SK-MEL-5 (cell line): ENCODE results near the gene RRH. TPM values are rescaled to one million over a fixed set of nuclear protein-coding genes. Genes with fewer than 3 reads are reported as not detected.
A peak's percentile ranks its signal among the peaks of the same experiment; 100 is the strongest.
"Not testable (repeated sequence)": the region's sequence is repeated elsewhere in the genome, so short reads cannot be mapped to it uniquely, and the experiment has no call there.

Experiments
- DNase-seq: peaks from one replicate; pipeline ENCODE4 v3.0.0-alpha.2; 2016; ENCODE audit warnings: low read depth, low spot score
- in situ Hi-C: cut with HindIII; loops from 2 replicates; pipeline ENCODE4 v1.10.0; 2016; ENCODE audit warnings: low sequenced_read_pairs, high pct_unique_total_duplicates, low pct_unique_long_range_greater_than_20kb
- polyA plus RNA-seq, 2 experiments: library from polyadenylated mRNA; depleted of rRNA; stranded (reverse); fragments of >200 nt; gene quantifications; 2 replicates each; pipeline ENCODE4 v1.2.3, GENCODE V29; 2015
- total RNA-seq: library from RNA; depleted of rRNA; stranded (reverse); fragments of >200 nt; shearing (Covaris generic); gene quantifications from 2 replicates; pipeline ENCODE4 v1.2.3, GENCODE V29; 2014; rRNA removed

RRH gene, protein sequence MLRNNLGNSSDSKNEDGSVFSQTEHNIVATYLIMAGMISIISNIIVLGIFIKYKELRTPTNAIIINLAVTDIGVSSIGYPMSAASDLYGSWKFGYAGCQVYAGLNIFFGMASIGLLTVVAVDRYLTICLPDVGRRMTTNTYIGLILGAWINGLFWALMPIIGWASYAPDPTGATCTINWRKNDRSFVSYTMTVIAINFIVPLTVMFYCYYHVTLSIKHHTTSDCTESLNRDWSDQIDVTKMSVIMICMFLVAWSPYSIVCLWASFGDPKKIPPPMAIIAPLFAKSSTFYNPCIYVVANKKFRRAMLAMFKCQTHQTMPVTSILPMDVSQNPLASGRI
- total RNA-seq = not detected in 2 replicates
- not detected in 2 replicates for polyA plus RNA-seq (2015; cell fraction: cytosol; rRNA removed)
- 0.26 and 0.56 TPM in 2 replicates for polyA plus RNA-seq (2015; cell fraction: nucleus; rRNA removed)

DNA sequence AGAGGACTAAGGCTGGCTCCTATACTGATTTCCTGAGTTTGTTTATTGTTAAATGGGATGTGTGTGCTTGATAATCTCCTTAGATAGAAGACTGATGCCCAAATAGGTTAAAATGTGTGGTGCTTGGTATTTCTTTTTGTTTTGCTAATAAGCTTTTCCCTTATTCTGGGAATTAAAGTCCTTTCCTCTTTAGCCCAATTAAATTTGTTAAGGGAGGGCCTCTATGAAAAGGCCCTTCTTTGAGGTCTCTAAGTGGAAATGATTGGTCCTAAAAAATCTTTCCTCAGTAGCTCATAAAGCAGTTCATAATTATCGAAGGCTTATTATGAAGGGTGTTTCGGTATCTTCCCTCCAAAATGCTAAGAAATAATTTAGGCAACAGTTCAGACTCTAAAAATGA, at the start of gene RRH:
Gene RRH, plus strand, starts transcription at position 301 of the 400 bp plus-strand sequence. Its CDS starts 56 bp downstream, at position 357.
- no peak for DNase-seq
- in situ Hi-C loops = no loop called here

DNA sequence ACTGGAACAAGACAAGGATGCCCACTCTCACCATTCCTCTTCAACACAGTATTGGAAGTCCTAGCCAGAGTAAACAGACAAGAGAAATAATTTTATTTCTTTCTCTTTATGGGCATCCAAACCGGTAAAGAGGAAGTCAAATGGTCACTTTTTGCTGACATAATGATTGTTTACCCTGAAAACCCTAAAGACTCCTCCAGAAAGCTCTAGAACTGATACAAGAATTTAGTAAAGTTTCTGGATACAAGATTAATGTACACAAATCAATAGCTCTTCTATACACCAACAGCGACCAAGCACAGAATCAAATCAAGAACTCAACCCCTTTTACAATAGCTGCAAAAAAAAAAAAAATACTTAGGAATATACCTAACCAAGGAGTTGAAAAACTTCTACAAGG, 45.7 kb upstream of the RRH start:
- in situ Hi-C loops, DNase-seq: not testable (repeated sequence)

DNA sequence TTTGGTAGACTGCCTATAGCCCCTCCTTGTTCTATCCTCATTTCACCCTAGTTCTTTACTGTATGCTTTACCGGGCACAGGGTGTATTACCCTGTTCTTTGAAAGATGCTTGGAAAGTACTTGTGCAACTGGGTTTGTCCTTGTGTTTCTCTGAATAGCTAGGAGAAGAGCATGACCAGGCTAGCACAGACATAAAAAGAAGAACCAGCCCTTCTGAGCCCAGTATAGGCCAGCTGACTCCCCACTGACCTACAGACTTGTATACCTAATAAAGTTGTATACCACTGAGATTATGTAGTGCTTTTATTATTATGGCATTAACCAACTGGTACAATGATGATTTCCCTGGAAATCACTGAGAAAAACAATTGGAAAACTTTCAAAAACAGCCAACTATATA, 40.9 kb upstream of the RRH start:
- in situ Hi-C loops = no loop called here
- no peak for DNase-seq

DNA sequence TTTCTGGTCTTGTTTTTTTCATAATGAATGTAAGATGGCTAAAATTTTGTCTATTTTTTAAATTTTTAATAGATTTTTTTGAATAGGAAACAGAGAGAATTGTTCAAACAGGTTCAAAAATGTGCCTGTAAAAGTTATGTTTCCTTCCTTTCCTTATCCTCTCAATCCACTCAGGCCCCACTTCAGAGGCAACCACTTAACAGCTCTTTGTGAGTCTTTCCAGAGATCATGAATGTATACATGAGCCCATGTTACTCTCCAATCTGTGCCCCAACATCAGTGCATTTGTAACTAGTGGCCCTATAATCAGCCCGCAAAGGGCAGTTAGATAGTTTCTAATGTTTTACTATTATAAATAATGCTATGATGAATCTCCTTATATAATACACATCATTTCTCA, 40.0 kb upstream of the RRH start:
- in situ Hi-C loops = no loop called here
- DNase-seq = no peak

DNA sequence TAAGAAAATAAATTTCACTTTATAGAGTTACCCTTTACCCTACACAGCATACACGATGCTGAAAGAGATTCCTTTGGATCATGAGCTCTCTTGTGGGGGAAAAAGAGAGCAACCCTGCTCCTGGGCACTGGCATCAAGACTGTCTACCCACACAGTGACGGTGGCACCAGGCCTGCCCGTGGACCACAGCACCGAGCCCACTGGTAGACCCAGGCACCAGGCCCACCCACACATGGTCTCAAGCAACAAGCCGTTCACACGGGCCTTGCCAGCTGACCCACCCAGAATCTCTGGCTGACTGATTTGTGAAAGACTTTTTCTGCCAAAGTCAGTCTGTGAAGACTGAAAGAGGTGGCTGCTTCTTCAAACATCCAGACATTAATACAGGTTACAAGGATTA, 32.7 kb upstream of the RRH start:
- no peak for DNase-seq
- in situ Hi-C loops = no loop called here

DNA sequence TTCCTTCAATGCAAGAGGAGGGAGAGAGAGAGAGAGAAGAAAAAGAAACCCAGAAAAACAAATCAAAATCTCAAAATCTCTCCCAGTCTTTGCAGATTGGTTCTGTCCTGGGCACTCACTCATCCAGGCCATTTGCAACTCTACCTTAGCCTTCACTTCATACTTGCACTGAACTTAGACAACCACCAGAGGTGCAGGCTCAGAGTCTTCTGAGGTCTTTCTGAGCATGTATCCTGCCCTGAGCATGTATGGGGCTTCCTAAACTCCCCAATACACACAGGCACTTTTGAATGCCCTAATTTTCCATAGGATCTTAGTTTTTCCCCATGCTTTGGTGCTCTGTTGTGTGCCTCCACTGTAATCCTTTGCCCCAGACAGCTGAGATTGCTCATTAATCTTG, 28.9 kb upstream of the RRH start:
- DNase-seq = no peak
- in situ Hi-C loops = no loop called here

DNA sequence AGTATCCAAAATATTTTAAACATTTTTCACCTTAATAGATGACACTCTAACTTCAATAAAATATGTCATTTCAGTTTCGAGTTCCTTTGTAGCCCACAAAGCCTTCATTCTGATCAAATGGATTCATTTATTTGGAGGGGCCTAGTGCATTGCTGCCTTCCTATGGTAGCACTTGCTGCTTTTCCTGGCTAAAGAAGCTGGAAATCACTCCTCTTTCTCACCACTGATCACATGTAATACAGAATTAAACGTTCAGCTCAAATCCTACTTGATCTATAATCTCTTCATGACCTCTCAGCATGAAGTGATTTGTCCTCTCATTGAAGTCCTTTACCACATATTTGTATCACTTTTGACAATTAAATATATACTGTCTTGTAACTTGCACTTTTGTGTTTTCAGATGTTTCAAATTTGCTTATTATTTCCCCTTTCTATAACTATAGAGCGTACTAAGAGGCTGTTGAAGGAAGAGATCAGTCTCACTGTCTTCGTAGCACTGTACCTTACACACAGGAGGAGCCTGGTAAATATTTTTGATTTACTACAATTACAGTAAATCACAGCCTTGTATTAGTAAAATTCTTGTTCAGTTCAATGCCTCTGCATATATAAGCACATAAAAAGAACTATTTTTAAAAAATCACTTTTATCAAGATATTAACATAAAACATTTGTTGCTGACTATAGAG, 26.5 kb upstream of the RRH start:
- in situ Hi-C loops = no loop called here

DNA sequence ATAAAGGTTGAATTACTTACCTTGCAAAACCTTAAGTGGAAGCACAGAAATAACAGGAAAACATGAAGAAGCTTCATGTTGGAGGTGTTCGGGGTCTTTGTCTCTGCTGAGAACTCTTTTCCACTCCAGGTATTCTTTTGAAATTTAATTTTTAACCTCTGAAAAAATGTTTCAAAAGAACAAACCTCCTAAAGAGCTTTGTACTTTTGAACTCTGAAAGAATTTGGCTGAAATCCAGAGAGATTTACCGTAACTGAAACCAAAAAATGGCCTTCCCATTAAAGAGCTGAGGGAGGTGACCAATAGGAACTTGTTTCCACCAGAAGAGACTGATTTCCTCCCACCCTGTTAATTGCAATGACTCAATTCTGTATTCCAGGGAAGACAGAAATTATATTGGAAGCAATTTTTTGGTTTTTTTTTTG, 25.9 kb upstream of the RRH start, which contains the start of gene CFI:
Gene CFI, minus strand, starts transcription at position 105 of the 425 bp plus-strand sequence. Its CDS starts 28 bp downstream, at position 77.
- no peak for DNase-seq
- in situ Hi-C loops = no loop called here

More for the DNA sequence above, 26.5 kb upstream of the RRH start:
- no peak for DNase-seq

DNA sequence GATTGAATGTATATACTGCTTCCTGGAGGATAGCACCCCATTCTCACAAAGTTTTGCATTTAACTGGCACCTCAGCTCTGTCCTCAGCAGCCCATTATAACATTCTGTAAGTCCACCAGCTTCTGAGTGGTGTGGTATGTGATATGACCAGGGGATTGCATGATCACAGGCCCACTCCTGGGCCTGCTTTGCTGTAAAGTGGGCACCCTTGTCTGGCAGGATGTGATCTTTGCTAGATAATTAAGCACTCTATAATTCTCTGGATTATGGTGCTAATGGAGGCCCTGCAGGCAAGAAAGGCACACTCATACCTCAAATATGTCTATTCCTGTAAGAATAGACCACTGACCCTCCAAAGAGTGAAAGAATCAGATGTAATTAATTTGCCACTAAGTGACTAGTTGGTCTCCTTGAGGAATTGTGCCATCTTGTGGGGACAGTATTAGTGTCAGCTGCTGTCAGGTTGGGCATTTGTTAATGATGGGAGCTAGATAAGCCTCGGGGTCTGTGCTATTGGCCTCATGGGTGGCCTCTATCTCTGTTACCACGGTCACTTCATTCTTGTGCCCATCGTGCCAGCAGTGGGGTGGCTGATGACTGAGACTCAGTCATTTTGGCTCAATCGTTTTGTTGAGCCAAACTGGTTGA, 23.7 kb upstream of the RRH start:
- peak; percentile 46 for DNase-seq
- in situ Hi-C loops = no loop called here

DNA sequence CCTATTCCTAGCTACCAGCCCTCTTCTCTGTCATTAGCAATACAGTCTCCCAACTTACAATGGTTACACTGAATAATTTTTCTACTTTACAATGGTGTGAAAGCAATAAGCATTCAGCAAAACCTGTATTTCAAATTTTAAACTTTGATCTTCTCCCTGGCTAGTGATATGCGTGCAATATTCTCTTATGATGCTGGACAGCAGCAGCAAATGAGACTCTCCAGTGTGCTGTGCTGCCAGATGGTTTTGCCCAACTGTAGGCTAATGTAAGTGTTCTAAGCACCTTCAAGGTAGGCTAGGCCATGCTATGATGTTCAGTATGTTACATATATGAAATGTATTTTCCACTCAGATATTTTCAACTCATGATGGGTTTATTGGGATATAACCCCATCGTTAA, 18.1 kb upstream of the RRH start:
- no peak for DNase-seq
- in situ Hi-C loops = no loop called here

DNA sequence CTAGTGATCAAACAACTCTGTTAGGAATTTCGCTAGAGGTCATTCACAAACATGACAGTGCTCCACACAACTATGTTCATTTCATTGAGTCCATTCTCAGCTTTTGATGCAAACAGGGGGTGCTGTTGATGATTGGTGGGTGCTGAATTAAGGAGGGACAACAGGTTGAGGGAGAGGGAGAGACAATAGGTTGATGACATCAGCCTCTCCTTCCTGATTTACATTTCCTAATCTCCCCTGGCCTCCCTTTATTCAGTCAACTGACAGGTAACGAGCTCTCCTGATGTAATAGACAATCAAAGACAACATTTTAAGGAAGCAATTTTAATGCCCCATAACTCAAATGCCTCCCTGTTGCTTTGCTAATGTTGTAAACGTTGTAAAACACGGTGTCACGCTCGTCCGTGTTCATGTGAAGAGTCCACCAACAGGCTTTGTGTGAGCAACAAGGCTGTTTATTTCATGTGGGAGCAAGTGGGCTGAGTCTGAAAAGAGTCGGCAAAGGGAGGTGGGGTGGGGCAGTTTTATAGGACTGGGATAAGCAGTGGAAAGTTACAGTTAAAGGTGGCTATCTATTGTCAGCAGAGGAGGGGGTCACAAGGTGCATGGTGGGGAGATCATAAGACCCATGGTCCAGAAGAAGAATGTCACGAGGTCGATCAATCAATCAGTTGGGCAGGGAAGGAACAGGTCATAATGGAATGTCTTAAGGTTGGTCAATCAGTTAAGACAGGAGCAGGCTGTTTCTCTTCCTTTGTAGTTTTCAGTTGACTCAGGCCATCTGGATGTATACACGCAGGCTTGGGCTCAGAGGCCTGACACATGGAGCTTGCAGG, 17.0 kb upstream of the RRH start:
- DNase-seq = no peak
- in situ Hi-C loops = no loop called here

DNA sequence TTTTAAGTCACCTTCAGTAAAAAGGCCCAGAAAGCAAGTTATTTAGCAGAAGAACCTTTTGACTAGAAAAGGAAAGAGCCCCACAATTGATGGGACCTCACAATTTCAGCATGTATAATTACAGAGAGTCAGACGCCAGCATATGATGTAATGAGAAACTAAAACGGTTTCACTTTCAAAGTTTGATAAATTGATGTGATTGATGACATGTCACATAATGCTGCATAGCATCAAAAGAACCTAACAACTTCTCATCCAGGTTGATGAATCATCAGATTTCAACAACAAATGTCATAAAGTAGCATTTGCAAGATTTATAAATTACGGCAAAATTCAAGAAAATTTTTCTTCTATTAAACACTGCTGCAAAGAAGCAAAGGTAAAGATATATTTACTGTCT, 16.1 kb upstream of the RRH start:
- in situ Hi-C loops = no loop called here
- no peak for DNase-seq

DNA sequence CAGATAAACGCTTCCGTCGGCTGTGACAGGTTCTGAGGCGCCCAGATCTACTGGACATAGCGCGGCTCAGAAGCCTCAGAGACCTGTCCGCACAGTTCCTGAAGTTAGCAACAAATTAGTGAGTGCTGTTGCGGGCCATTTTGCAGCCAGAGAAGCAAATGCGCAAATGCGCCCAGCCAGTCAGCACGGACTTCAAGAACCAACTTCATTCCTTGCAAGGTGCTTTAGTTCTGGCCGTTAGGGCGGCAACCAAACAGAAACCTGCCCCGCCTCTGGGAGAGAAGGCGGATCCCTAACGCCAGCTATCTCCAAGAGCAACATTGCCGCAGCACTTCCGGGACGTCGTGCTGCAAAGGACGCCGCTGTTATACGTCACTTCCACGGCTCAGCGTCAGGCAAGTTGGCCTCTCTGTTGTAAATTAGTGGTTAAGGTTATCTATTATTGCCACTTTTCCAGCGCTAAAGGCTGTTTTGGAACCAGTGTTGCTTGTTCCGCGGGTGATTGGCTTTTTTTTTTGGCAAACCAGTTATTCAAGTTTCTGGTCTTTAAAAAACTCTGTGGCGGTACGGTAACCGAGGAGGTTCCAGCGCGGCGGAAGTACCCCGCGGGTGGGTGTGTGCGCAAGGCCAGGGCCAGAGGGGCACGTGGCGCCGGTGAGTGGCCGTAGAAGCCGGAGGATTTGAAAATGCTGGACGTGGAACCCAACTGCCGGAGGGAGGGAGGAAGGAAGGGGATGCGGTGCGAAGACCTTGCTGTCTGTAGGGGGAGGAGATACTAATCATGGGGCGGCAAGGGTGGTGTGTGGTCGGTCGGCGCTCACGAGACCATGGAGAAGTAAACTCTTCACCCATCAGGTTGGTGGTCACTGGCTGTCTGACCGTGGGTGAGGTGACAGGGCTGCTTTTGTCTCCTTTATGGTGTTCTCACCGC, 12.4 kb upstream of the RRH start, which contains the start of gene GAR1:
Gene GAR1, plus strand, starts transcription at position 612 of the 931 bp plus-strand sequence. CDS start 403 bp downstream, outside the sequence.
- DNase-seq = peak; percentile 90
- in situ Hi-C loops = no loop called here

DNA sequence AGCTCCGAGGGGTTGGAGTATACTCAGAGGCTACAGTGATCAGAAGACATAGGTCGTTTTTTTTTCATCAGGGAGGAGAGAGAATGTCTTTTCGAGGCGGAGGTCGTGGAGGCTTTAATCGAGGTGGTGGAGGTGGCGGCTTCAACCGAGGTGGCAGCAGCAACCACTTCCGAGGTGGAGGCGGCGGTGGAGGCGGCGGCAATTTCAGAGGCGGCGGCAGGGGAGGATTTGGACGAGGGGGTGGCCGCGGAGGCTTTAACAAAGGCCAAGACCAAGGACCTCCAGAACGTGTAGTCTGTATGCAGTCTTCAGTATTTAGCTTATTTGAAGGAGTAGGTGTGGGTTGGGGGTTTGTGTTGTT, 11.7 kb upstream of the RRH start:
- in situ Hi-C loops = no loop called here
- no peak for DNase-seq

DNA sequence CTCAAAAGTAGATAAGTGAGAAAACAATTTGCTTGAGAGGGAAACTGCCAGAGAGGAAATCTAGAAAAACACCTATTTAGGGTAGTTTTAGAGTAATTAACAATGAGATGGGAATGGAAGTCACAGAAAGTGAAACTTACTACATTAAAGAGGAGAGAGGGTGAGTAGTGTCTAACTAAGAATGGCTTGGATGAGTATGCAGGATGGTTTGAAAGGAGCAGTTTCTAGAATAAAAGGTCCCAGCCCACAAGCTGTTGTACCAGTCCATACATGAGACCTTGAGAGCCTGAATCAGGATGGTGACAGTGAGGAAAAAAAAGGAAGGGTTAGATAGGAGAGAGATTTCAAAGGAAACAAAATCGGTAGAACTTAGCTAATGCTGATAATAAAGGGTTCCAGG, 10.9 kb upstream of the RRH start:
- no peak for DNase-seq
- in situ Hi-C loops = no loop called here

DNA sequence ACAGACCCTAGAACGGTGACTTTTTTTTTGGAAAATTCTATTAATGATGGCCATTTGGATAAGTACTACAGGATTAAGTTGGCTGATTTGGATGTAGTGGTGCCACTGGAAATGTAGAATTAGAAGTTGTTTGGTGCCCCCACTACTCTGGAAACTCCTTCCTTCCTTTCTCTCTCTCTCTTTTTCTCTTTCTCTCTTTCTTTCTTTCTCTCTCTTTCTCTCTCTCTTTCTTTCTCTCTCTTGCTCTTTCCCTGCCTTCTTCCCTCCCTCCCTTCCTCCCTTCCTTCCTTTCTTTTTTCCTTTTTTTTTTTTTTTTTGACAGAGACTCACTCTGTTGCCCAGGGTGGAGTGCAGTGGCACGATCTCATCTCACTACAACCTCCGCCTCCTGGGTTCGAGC, 9.5 kb upstream of the RRH start:
- in situ Hi-C loops = no loop called here
- DNase-seq = no peak

DNA sequence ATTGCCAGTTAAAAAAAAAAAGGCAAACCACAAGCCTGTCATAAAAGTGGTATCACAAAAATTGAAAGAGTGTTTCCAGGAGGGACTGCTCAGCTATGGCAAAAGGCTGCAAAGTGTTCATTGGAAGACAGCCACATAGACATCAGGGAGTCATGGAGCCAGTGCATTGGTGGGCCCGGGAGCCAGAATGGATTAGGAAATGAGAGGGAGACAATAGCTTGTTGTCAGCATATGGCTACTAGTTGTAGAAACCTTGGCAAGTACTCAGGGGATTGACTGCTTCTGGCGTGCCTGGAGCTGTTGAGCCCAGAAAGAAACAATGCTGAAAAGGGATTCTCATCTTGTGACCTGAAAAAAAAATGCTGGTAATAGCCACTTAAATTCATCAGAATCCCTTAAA, 7.2 kb upstream of the RRH start:
- DNase-seq = peak; percentile 71
- in situ Hi-C loops = no loop called here
